Esophagus muscularis mucosa (tissue), 3 donors: ENCODE results near the gene ATIC.

Experiments used
- POLR2A ChIP-seq: fragments of 450-650 bp; IDR thresholded peaks from one replicate; pipeline ENCODE4 v1.6.1; 2017; ENCODE audit warnings: antibody characterized with exemption, moderate library complexity, mild to moderate bottlenecking, low read depth
- TF ChIP-seq, protein P1 (sequence below), 3 experiments: fragments of 200-600 bp in 2 of 3; fragments of 450-650 bp in 1 of 3; sonication (generic) in 2 of 3; IDR thresholded peaks; one replicate each; pipeline ENCODE4 v1.5.1; 2017 to 2019; ENCODE audit warnings: antibody characterized with exemption in 3 of 3, mild to moderate bottlenecking in 2 of 3, moderate library complexity in 1 of 3

DNA sequence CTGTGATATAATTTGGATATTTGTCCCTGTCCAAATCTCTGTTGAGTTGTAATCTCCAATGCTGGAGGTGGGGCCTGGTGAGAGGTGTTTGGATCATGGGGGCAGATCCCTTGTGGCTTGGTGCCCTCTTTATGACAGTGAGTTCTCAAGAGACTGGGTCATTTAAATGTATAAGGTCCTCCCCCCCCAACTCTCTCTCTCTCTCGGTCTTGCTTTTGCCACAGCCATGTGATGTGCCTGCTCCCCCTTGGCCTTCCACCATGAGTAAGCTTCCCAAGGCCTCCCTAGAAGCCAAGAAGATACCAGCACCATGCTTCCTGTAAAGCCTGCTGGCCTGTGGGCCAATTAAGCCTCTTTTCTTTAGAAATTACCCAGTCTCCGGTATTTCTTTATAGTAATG, 65.4 kb downstream of the ATIC start:
- TF ChIP-seq, protein P1, sequence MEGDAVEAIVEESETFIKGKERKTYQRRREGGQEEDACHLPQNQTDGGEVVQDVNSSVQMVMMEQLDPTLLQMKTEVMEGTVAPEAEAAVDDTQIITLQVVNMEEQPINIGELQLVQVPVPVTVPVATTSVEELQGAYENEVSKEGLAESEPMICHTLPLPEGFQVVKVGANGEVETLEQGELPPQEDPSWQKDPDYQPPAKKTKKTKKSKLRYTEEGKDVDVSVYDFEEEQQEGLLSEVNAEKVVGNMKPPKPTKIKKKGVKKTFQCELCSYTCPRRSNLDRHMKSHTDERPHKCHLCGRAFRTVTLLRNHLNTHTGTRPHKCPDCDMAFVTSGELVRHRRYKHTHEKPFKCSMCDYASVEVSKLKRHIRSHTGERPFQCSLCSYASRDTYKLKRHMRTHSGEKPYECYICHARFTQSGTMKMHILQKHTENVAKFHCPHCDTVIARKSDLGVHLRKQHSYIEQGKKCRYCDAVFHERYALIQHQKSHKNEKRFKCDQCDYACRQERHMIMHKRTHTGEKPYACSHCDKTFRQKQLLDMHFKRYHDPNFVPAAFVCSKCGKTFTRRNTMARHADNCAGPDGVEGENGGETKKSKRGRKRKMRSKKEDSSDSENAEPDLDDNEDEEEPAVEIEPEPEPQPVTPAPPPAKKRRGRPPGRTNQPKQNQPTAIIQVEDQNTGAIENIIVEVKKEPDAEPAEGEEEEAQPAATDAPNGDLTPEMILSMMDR (IDR thresholded peaks at IDR 0.05) = no peak
- no peak for TF ChIP-seq POLR2A
